Neural cell (in vitro differentiated cells): ENCODE results near the gene PTPRD. TPM values are rescaled to one million over a fixed set of nuclear protein-coding genes. Genes with fewer than 3 reads are reported as not detected.

ENCODE experiments used
- H2AFZ ChIP-seq: fragments of 200-600, 300-800 bp; sonication (generic), shearing (Covaris generic); 2 replicates; pipeline ENCODE4 v1.6.0; 2014; ENCODE audit warnings: low read depth, mild to moderate bottlenecking, antibody characterized with exemption, low read length, moderate library complexity
- H3F3A ChIP-seq: fragments of 200-600 bp; shearing (Covaris generic); 2 replicates; pipeline ENCODE4 v1.6.1; 2016; ENCODE audit warnings: mild to moderate bottlenecking, moderate library complexity, mixed read lengths, antibody characterized with exemption, low read length; ENCODE audit not compliant: insufficient read depth, poor library complexity, severe bottlenecking
- H3K27ac ChIP-seq: fragments of 200-600, 300-800 bp; sonication (generic), shearing (Covaris generic); 2 replicates; pipeline ENCODE4 v1.5.1; 2014; ENCODE audit warnings: mild to moderate bottlenecking, low read length, moderate library complexity
- H3K27me3 ChIP-seq: fragments of 300-800, 200-600 bp; sonication (generic), shearing (Covaris generic); 2 replicates; pipeline ENCODE4 v1.6.0; 2014; ENCODE audit warnings: mild to moderate bottlenecking, low read depth, low read length, moderate library complexity; ENCODE audit not compliant: insufficient read depth
- H3K36me3 ChIP-seq: fragments of 300-800, 200-600 bp; sonication (generic), shearing (Covaris generic); 2 replicates; pipeline ENCODE4 v1.5.1; 2014; ENCODE audit warnings: mild to moderate bottlenecking, antibody characterized with exemption, low read length, moderate library complexity; ENCODE audit not compliant: insufficient read depth
- H3K4me2 ChIP-seq: fragments of 300-800, 200-600 bp; sonication (generic), shearing (Covaris generic); 2 replicates; pipeline ENCODE4 v1.6.0; 2014; ENCODE audit warnings: mild to moderate bottlenecking, low read length
- H3K4me3 ChIP-seq: fragments of 300-800, 200-600 bp; sonication (generic), shearing (Covaris generic); 2 replicates; pipeline ENCODE4 v1.5.1; 2014; ENCODE audit warnings: mild to moderate bottlenecking, low read length, moderate library complexity
- H3K79me2 ChIP-seq: fragments of 200-600 bp; shearing (Covaris generic); replicated peaks from 2 replicates; pipeline ENCODE4 v1.6.0; 2014; ENCODE audit warnings: mild to moderate bottlenecking, low read length, moderate library complexity; ENCODE audit not compliant: insufficient read depth
- H3K9ac ChIP-seq: fragments of 300-800, 200-600 bp; sonication (generic), shearing (Covaris generic); 2 replicates; pipeline ENCODE4 v1.6.1; 2016; ENCODE audit warnings: mild to moderate bottlenecking, low read length, mixed read lengths
- H3K9me2 ChIP-seq: fragments of 200-600 bp; shearing (Covaris generic); 2 replicates; pipeline ENCODE4 v1.6.1; 2016; ENCODE audit warnings: mild to moderate bottlenecking, low read length, mixed read lengths; ENCODE audit not compliant: insufficient read depth
- H3K9me3 ChIP-seq: fragments of 200-600, 300-800 bp; sonication (generic), shearing (Covaris generic); 2 replicates; pipeline ENCODE4 v1.6.1; 2016; ENCODE audit warnings: mild to moderate bottlenecking, mixed run types, low read length, moderate library complexity, mixed read lengths
- H4K20me1 ChIP-seq: fragments of 200-600 bp; shearing (Covaris generic); 2 replicates; pipeline ENCODE4 v1.6.1; 2016; ENCODE audit warnings: mild to moderate bottlenecking, mixed run types; ENCODE audit not compliant: insufficient read depth
- CTCF ChIP-seq: fragments of 450-650 bp; IDR thresholded peaks from 2 replicates; pipeline ENCODE4 v1.5.1; 2014; ENCODE audit warnings: antibody characterized with exemption, mild to moderate bottlenecking, moderate library complexity; ENCODE audit not compliant: poor library complexity, severe bottlenecking
- EP300 ChIP-seq: fragments of 450-650 bp; conservative IDR thresholded peaks from 2 replicates; pipeline ENCODE4 v1.6.1; 2014; ENCODE audit warnings: antibody characterized with exemption, mild to moderate bottlenecking, moderate library complexity; ENCODE audit not compliant: poor library complexity, severe bottlenecking
- EZH2 ChIP-seq: fragments of 200-600, 300-800 bp; shearing (Covaris generic), sonication (generic); IDR thresholded peaks from 2 replicates; pipeline ENCODE4 v1.6.1; 2014; ENCODE audit warnings: antibody characterized with exemption, low read length, borderline replicate concordance, mild to moderate bottlenecking; ENCODE audit not compliant: insufficient read depth, poor library complexity, severe bottlenecking
- MXI1 ChIP-seq: fragments of 450-650 bp; conservative IDR thresholded peaks from 2 replicates; pipeline ENCODE4 v1.6.1; 2014; ENCODE audit warnings: antibody characterized with exemption, mild to moderate bottlenecking; ENCODE audit not compliant: poor library complexity, severe bottlenecking
- POLR2AphosphoS5 ChIP-seq: IDR thresholded peaks from 2 replicates; pipeline ENCODE4 v1.6.1; 2012
- RAD21 ChIP-seq: fragments of 450-650 bp; conservative IDR thresholded peaks from 2 replicates; pipeline ENCODE4 v1.6.1; 2014; ENCODE audit warnings: antibody characterized with exemption, mild to moderate bottlenecking, moderate library complexity
- REST ChIP-seq: IDR thresholded peaks from 2 replicates; pipeline ENCODE4 v1.6.1; 2012; ENCODE audit warnings: borderline replicate concordance
- SMC3 ChIP-seq: fragments of 450-650 bp; conservative IDR thresholded peaks from 2 replicates; pipeline ENCODE4 v1.6.1; 2014; ENCODE audit warnings: antibody characterized with exemption, mild to moderate bottlenecking, moderate library complexity; ENCODE audit not compliant: poor library complexity
- TAF1 ChIP-seq: IDR thresholded peaks from 2 replicates; pipeline ENCODE4 v1.6.1; 2012; ENCODE audit warnings: low read depth
- polyA plus RNA-seq: library from polyadenylated mRNA; depleted of rRNA; stranded (reverse); fragments of >200 nt; gene quantifications from 2 replicates; pipeline ENCODE4 v1.2.3, GENCODE V29; 2014
- small RNA-seq, 3 experiments: library from RNA; depleted of rRNA; stranded (forward); fragments of <200 nt; gene quantifications; one replicate each; pipeline ENCODE3, GENCODE V24; 2012

The PTPRD gene
- polyA plus RNA-seq, 1 donor from 2014 or later: 143 TPM

GRCh38 chr9:8265281-8265680 is 2347.5 kb downstream of the PTPRD start:
- Histone ChIP-seq H3K9ac (no peak overlapping the region), H3K4me3 (no peak overlapping the region)
- no peak for TF ChIP-seq EZH2
- no peak for TF ChIP-seq RAD21
- no peak for TF ChIP-seq CTCF
- TF ChIP-seq TAF1: no peak
- TF ChIP-seq EP300: no peak
- no peak for TF ChIP-seq SMC3
- TF ChIP-seq POLR2AphosphoS5: no peak
- TF ChIP-seq REST: no peak
- TF ChIP-seq MXI1: no peak

More at GRCh38 chr9:8265281-8265680, 2347.5 kb downstream of the PTPRD start:
- Histone ChIP-seq H3K4me2 (no peak overlapping the region), H3K27me3 (no peaks in the 10 kb centered on the region), H3K27ac (no peak overlapping the region), H4K20me1 (no peaks in the 10 kb centered on the region), H3K36me3 (no peaks in the 10 kb centered on the region), H3F3A (no peaks in the 10 kb centered on the region), H3K9me3 (no peaks in the 10 kb centered on the region), H2AFZ (no peak overlapping the region), H3K9me2 (no peaks in the 10 kb centered on the region), H3K79me2 (no peaks in the 10 kb centered on the region)

Small RNAs within 50 kb of the gene (small RNA-seq; reads per million reads assigned to genes)
- gene AL135790.2: 0 reads per million in 3 experiments
- gene RNU7-185P: 0 reads per million in 3 experiments
